C4-2B (cell line): ENCODE measurements around the gene GRIN3A.
"Not testable (repeated sequence)": the region's sequence is repeated elsewhere in the genome, so short reads cannot be mapped to it uniquely, and the experiment has no call there.

Experiments used
- H3K27ac ChIP-seq: fragments of 450-650 bp; 2 replicates; pipeline ENCODE4 v1.5.1; 2017
- ZFX ChIP-seq: fragments of 450-650 bp; IDR thresholded peaks from 2 replicates; pipeline ENCODE4 v1.6.1; 2017
- TF ChIP-seq, protein P1 (sequence below): fragments of 450-650 bp; conservative IDR thresholded peaks from 2 replicates; pipeline ENCODE4 v1.5.1; 2017; ENCODE audit warnings: mild to moderate bottlenecking

Gene GRIN3A

DNA sequence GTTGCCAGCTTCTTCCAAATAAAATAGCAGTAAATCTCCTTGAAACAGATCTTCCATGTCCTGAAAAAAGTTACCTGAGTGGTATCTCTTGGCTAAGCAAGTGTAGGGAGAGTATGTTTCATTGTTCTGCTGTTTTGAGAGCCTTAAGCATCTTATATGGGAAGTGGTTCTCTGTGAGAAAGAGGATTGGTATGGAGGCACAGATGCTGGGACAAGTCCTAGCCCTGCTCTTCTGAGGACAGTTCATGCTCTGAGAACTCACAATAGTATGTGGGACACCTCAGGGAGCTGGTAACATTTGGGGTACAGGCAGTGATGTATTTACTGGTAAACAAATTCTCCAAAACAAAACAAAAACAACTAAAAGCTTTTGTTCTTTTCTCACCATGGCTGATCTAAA, 145.7 kb downstream of the GRIN3A start:
- no peak for TF ChIP-seq ZFX
- TF ChIP-seq, protein P1, sequence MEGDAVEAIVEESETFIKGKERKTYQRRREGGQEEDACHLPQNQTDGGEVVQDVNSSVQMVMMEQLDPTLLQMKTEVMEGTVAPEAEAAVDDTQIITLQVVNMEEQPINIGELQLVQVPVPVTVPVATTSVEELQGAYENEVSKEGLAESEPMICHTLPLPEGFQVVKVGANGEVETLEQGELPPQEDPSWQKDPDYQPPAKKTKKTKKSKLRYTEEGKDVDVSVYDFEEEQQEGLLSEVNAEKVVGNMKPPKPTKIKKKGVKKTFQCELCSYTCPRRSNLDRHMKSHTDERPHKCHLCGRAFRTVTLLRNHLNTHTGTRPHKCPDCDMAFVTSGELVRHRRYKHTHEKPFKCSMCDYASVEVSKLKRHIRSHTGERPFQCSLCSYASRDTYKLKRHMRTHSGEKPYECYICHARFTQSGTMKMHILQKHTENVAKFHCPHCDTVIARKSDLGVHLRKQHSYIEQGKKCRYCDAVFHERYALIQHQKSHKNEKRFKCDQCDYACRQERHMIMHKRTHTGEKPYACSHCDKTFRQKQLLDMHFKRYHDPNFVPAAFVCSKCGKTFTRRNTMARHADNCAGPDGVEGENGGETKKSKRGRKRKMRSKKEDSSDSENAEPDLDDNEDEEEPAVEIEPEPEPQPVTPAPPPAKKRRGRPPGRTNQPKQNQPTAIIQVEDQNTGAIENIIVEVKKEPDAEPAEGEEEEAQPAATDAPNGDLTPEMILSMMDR = no peak
- no peak overlapping the region for H3K27ac ChIP-seq

DNA sequence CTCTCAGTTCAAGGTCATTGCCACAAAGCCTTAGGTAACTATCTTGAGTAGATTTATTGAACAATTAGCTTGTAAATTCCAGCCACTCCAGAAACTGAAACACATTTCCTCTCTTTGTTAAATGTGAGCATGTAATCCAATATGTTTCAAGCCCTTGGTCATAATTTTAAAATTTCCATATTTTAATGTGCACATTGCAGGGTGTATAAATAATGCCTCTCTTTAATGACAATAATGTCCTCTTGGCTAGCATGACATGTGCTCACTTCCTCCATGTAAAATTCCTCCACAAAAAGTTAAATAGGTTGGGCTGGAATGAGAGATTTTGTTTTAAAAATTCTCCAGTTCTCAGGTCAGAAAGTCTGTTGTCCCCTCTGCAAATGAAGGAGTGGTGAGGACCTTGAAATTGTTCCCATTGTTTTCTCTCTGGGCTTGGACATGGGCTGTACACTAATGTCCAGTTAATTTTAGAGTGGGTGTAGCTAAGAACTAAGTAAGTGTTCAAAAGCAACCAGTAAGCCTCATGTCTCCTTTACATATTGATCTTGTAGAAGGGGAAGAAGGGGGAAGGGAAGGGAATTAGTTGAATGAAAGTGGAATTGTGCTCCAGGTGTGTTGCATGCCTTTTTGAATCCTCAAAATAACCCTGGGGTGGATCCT, 146.5 kb downstream of the GRIN3A start:
- TF ChIP-seq, protein P1 = no peak
- TF ChIP-seq ZFX = no peak
- H3K27ac ChIP-seq = no peak overlapping the region

- TF ChIP-seq ZFX = no peak
- TF ChIP-seq, protein P1 = no peak
Measured at GRCh38 chr9:101590901-101591300, 147.5 kb downstream of the GRIN3A start.

GRCh38 chr9:101590074-101590473, 148.4 kb downstream of the GRIN3A start:
- H3K27ac ChIP-seq = not testable (repeated sequence)

More at GRCh38 chr9:101590901-101591300, 147.5 kb downstream of the GRIN3A start:
- H3K27ac ChIP-seq = no peak overlapping the region

DNA sequence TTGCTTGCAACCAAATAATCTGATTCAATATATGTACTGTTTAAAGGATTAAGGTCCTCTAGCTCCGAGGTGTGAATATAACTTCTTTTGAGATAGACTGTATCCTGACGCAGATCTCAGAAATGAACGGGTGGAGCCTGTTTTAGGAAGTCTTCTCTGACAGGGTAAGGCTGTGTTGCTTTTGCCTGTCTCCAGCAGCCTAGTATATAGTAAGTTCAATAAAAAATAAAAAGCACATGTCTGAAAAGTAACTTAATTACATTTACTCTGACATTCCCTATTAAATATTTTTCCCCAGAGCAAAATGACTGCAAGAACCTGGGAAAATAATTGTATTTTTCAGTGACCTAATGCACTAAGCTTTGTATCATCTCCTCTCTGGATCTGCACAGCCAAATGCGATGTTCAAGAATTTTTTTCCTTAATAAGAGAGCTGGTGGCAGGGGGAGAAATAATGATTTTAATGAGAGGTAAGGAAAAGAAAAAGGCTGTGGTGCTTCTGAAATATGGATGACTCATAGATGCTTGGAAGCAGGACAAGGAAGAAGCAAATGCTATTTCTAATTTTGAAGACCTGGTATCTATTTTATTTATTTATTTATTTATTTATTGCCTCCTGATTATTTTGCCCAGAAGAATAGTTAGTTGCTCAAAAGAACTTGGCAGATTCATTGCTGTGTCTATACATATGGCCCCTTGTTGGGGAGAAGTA, 151.0 kb downstream of the GRIN3A start:
- no peak overlapping the region for H3K27ac ChIP-seq
- TF ChIP-seq, protein P1 = no peak
- no peak for TF ChIP-seq ZFX

DNA sequence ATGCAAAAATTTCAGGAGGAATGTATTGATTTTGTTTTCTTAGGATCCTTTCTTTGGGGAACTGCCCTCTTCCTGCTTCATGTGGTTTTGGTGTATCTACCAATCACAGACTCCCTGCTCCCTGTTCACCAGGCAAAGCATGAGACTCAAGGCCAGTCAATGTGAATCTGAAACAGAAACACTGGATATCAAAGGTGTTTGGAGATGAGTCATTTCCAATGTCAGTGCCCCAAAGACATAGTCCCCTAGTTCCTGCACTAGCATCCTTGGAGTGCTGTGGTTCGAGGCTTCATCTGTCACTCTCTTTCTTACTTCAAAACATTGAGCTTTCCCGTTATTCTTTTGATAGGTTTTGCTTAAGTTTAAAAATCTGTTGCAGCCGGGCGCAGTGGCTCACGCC, 151.8 kb downstream of the GRIN3A start:
- no peak overlapping the region for H3K27ac ChIP-seq
- no peak for TF ChIP-seq ZFX

GRCh38 chr9:101585740-101586139, 152.7 kb downstream of the GRIN3A start:
- TF ChIP-seq, protein P1 = no peak
- TF ChIP-seq ZFX = no peak
- no peak overlapping the region for H3K27ac ChIP-seq

- TF ChIP-seq, protein P1 = no peak
- no peak for TF ChIP-seq ZFX
- no peak overlapping the region for H3K27ac ChIP-seq
Measured at GRCh38 chr9:101582553-101582952, 155.9 kb downstream of the GRIN3A start.
